GM12801 (cell line): Measurements from ENCODE around the gene ANKS1B.

Source experiments
- CTCF ChIP-seq: IDR thresholded peaks from one replicate; pipeline ENCODE4 v1.5.1; 2011; ENCODE audit warnings: control low read depth; ENCODE audit not compliant: insufficient read length; ENCODE audit errors: extremely low read depth

ANKS1B gene

GRCh38 chr12:99392091-99392850 lies 592.5 kb downstream of the ANKS1B start:
- no peak for TF ChIP-seq CTCF

- no peak for TF ChIP-seq CTCF
These were observed 594.0 kb downstream of the ANKS1B start for GRCh38 chr12:99390707-99391106.

GRCh38 chr12:99389751-99390150 lies 595.0 kb downstream of the ANKS1B start:
- TF ChIP-seq CTCF: no peak

- no peak for TF ChIP-seq CTCF
These were observed 596.0 kb downstream of the ANKS1B start for GRCh38 chr12:99388671-99389195.

GRCh38 chr12:99387661-99388060 lies 597.1 kb downstream of the ANKS1B start:
- TF ChIP-seq CTCF: no peak

- no peak for TF ChIP-seq CTCF
These were observed 597.8 kb downstream of the ANKS1B start for GRCh38 chr12:99386907-99387306.

- no peak for TF ChIP-seq CTCF
These were observed 601.5 kb downstream of the ANKS1B start for GRCh38 chr12:99383258-99383657.

GRCh38 chr12:99381992-99382391 lies 602.7 kb downstream of the ANKS1B start:
- no peak for TF ChIP-seq CTCF
